HEK293 (cell line): ENCODE results near the gene SYT13.

Experiments
- CTCF ChIA-PET: fragments of 350-600 bp; formaldehyde crosslinking; extraction: SDS; loops from one replicate; lab custom pipeline; 2021; ENCODE audit warnings: antibody characterized with exemption; lab: Yijun Ruan, JAX
- POLR2A ChIA-PET: fragments of 300-600 bp; formaldehyde crosslinking; extraction: SDS; loops from one replicate; lab custom pipeline; 2020; ENCODE audit warnings: antibody characterized with exemption, inconsistent platforms; lab: Yijun Ruan, JAX
- H3K27ac ChIP-seq: fragments of 200-500 bp; sonication (Bioruptor generic); 2 replicates; pipeline ENCODE4 v1.5.1; 2014; ENCODE audit warnings: low read depth, low read length, control low read depth, inconsistent platforms; ENCODE audit errors: extremely low read depth
- H3K36me3 ChIP-seq, 2 experiments: fragments of 200-500 bp in 1 of 2; sonication (Bioruptor generic) in 1 of 2; 1 replicate in 1 of 2; 2 replicates in 1 of 2; pipeline ENCODE4 v1.5.1; 2014 to 2017; ENCODE audit warnings: inconsistent platforms in 2 of 2, low read length in 2 of 2; ENCODE audit not compliant: control insufficient read depth in 2 of 2, insufficient read depth in 1 of 2
- H3K4me1 ChIP-seq: fragments of 200-500 bp; sonication (Bioruptor generic); 2 replicates; pipeline ENCODE4 v1.5.1; 2014; ENCODE audit warnings: mild to moderate bottlenecking, low read length, inconsistent platforms; ENCODE audit not compliant: control insufficient read depth, insufficient read depth
- H3K4me3 ChIP-seq: 2 replicates; pipeline ENCODE4 v1.5.1; 2011; ENCODE audit warnings: low read depth, mild to moderate bottlenecking, control low read depth, low read length, moderate library complexity
- H3K9me3 ChIP-seq: fragments of 200-500 bp; sonication (Bioruptor generic); 2 replicates; pipeline ENCODE4 v1.5.1; 2014; ENCODE audit warnings: low read depth, low read length, inconsistent platforms; ENCODE audit not compliant: control insufficient read depth, insufficient read depth
- HOXA7 ChIP-seq: sonication (generic); formaldehyde crosslinking; IDR thresholded peaks from 2 replicates; pipeline ENCODE4 v1.8.1; 2022; ENCODE audit warnings: missing genetic modification reagents, borderline replicate concordance
- MYNN ChIP-seq: fragments of 450-650 bp; formaldehyde crosslinking; IDR thresholded peaks from 2 replicates; pipeline ENCODE4 v1.5.1; 2016; ENCODE audit warnings: missing biosample characterization, missing genetic modification characterization, borderline replicate concordance
- OVOL3 ChIP-seq: fragments of 450-650 bp; formaldehyde crosslinking; IDR thresholded peaks from 2 replicates; pipeline ENCODE4 v1.5.1; 2016; ENCODE audit warnings: missing biosample characterization, missing genetic modification characterization
- SALL2 ChIP-seq: fragments of 450-650 bp; formaldehyde crosslinking; IDR thresholded peaks from 2 replicates; pipeline ENCODE4 v1.5.0; 2017; ENCODE audit warnings: missing biosample characterization, mild to moderate bottlenecking, missing genetic modification characterization, borderline replicate concordance
- SCRT1 ChIP-seq: fragments of 450-650 bp; formaldehyde crosslinking; IDR thresholded peaks from 2 replicates; pipeline ENCODE4 v1.5.1; 2016; ENCODE audit warnings: missing biosample characterization, missing genetic modification characterization, borderline replicate concordance
- WT1 ChIP-seq: fragments of 450-650 bp; formaldehyde crosslinking; IDR thresholded peaks from 2 replicates; pipeline ENCODE4 v1.5.1; 2016; ENCODE audit warnings: missing biosample characterization, missing genetic modification characterization
- ZNF155 ChIP-seq: fragments of 450-650 bp; formaldehyde crosslinking; IDR thresholded peaks from 2 replicates; pipeline ENCODE4 v1.5.1; 2016; ENCODE audit warnings: missing biosample characterization, missing genetic modification characterization
- ZNF175 ChIP-seq: fragments of 450-650 bp; formaldehyde crosslinking; IDR thresholded peaks from 2 replicates; pipeline ENCODE4 v1.5.1; 2016; ENCODE audit warnings: missing biosample characterization, missing genetic modification characterization
- ZNF544 ChIP-seq: fragments of 450-650 bp; formaldehyde crosslinking; IDR thresholded peaks from 2 replicates; pipeline ENCODE4 v1.5.0; 2017; ENCODE audit warnings: missing biosample characterization, missing genetic modification characterization
- ZNF623 ChIP-seq: fragments of 450-650 bp; formaldehyde crosslinking; IDR thresholded peaks from 2 replicates; pipeline ENCODE4 v1.5.1; 2016; ENCODE audit warnings: missing biosample characterization, missing genetic modification characterization
- ZNF670 ChIP-seq: fragments of 450-650 bp; formaldehyde crosslinking; IDR thresholded peaks from 2 replicates; pipeline ENCODE4 v1.5.1; 2016; ENCODE audit warnings: missing biosample characterization, missing genetic modification characterization, low read depth
- ZNF677 ChIP-seq: fragments of 450-650 bp; IDR thresholded peaks from 2 replicates; pipeline ENCODE4 v1.5.0; 2018; ENCODE audit warnings: missing biosample characterization, mild to moderate bottlenecking, missing genetic modification characterization, moderate library complexity
- ZSCAN16 ChIP-seq: fragments of 450-650 bp; formaldehyde crosslinking; IDR thresholded peaks from 2 replicates; pipeline ENCODE4 v1.5.1; 2016; ENCODE audit warnings: missing biosample characterization, missing genetic modification characterization
- ZSCAN30 ChIP-seq: fragments of 450-650 bp; IDR thresholded peaks from 2 replicates; pipeline ENCODE4 v1.5.1; 2018; ENCODE audit warnings: missing biosample characterization, mild to moderate bottlenecking, missing genetic modification characterization, moderate library complexity
- TF ChIP-seq, protein P1 (sequence below): fragments of 450-650 bp; formaldehyde crosslinking; IDR thresholded peaks from 2 replicates; pipeline ENCODE4 v1.5.1; 2016; ENCODE audit warnings: missing biosample characterization, missing genetic modification characterization
- TF ChIP-seq, protein P2 (sequence below): fragments of 450-650 bp; formaldehyde crosslinking; IDR thresholded peaks from 2 replicates; pipeline ENCODE4 v1.5.1; 2016; ENCODE audit warnings: missing biosample characterization, missing genetic modification characterization, low read depth
- TF ChIP-seq, protein P3 (sequence below): fragments of 450-650 bp; formaldehyde crosslinking; IDR thresholded peaks from 2 replicates; pipeline ENCODE4 v1.5.1; 2016; ENCODE audit warnings: missing biosample characterization, missing genetic modification characterization

The SYT13 gene

DNA sequence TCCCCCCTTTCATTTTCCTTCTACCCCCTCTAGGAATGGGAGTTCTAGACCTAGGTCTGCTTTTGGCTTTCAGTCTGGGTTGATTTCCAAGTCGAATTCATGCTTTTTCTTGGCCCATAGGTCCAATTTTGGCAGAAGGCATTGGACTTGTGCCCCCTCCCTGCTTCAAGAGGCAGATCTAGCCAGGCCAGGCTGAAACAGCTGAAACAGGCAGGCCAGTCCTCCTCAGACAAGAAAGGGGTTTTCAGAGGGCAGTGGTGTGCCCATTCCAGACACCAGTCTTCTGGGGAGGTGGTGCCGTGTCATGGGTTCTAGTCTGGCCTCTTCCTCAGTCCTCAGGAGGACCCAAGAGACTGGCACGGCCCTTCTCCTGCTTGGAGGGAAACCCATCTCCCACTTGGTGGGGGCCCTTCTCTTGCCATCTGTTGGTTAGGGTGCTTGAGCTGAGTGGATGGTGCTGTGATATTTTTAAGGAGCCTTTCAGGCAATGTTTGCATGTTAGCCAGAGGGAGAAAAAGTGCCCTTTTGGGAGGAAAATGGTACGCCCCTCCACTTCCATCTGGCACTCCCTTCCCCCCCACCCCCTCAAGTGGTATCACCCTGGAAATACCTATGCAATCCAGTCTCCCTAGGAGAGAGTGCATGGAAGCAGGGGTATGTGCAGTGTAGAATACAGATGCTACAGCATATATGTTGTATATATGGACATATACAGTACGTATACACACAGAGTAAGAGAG is 53.6 kb downstream of the SYT13 start:
- Histone ChIP-seq H3K4me3 (no peak overlapping the region), H3K4me1 (no peaks in the 10 kb centered on the region), H3K9me3 (no peaks in the 10 kb centered on the region), H3K36me3 (no peaks in the 10 kb centered on the region), H3K27ac (no peak overlapping the region)
- TF ChIP-seq, protein P1, sequence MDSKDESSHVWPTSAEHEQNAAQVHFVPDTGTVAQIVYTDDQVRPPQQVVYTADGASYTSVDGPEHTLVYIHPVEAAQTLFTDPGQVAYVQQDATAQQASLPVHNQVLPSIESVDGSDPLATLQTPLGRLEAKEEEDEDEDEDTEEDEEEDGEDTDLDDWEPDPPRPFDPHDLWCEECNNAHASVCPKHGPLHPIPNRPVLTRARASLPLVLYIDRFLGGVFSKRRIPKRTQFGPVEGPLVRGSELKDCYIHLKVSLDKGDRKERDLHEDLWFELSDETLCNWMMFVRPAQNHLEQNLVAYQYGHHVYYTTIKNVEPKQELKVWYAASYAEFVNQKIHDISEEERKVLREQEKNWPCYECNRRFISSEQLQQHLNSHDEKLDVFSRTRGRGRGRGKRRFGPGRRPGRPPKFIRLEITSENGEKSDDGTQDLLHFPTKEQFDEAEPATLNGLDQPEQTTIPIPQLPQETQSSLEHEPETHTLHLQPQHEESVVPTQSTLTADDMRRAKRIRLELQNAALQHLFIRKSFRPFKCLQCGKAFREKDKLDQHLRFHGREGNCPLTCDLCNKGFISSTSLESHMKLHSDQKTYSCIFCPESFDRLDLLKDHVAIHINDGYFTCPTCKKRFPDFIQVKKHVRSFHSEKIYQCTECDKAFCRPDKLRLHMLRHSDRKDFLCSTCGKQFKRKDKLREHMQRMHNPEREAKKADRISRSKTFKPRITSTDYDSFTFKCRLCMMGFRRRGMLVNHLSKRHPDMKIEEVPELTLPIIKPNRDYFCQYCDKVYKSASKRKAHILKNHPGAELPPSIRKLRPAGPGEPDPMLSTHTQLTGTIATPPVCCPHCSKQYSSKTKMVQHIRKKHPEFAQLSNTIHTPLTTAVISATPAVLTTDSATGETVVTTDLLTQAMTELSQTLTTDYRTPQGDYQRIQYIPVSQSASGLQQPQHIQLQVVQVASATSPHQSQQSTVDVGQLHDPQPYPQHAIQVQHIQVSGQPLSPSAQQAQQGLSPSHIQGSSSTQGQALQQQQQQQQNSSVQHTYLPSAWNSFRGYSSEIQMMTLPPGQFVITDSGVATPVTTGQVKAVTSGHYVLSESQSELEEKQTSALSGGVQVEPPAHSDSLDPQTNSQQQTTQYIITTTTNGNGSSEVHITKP: peak; percentile 82
- TF ChIP-seq ZSCAN16 (tag by site-specific recombination): no peak
- ChIA-PET CTCF (interaction anchor here (0.5 to 2.4 kb wide), 15 partner anchors 9 to 122 kb away, joined by 3 to 17 read pairs (median 4); no protein-coding TSS in a partner anchor), POLR2A (no interaction called here)

DNA sequence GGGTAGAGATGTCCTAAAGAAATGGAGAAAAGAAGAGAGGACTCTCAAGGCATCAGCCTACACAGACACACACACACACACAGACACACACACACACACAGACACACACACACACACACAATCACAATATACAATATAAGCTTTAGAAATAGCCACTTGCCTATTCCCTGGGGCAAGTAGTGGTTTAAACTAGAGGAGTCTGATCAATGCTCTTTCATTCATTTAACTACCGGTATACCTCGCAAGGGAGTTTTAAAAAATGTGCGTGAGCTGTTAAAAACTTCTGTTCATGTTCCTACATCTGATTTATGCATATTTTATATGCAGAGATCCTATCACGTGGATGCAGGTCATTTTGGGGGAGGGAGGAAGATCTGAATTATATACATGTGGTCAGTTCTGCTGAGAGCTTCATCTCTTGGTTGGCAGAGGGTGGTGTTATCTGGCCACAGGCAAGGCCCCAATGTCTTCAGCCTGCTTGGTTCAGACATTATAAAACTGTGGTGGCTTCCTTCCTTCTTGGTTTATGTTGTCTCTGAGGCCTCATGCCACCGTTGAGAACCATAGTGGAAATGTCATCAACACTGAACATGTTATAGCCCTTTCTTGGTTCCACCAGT is 56.6 kb downstream of the SYT13 start:
- no peak overlapping the region for H3K27ac ChIP-seq
- no peaks in the 10 kb centered on the region for H3K4me1 ChIP-seq
- no peak overlapping the region for H3K4me3 ChIP-seq
- H3K9me3 ChIP-seq: no peaks in the 10 kb centered on the region
- ChIA-PET CTCF (interaction anchor here (0.6 to 2.6 kb wide), 5 partner anchors 43 to 119 kb away, joined by 3 to 11 read pairs (median 4); no protein-coding TSS in a partner anchor), POLR2A (no interaction called here)
- TF ChIP-seq SALL2 (tag by site-specific recombination) (no peak), ZNF155 (no peak), SCRT1 (tag by site-specific recombination) (no peak), ZNF670 (tag by site-specific recombination) (no peak), OVOL3 (no peak), ZNF677 (tag by site-specific recombination) (no peak), MYNN (tag by site-specific recombination) (no peak), ZSCAN30 (no peak), ZNF623 (no peak), ZNF544 (tag by site-specific recombination) (no peak), WT1 (tag by site-specific recombination) (no peak), ZNF175 (tag by site-specific recombination) (no peak), HOXA7 (CRISPR knock-in tag) (no peak)
- TF ChIP-seq, protein P2, sequence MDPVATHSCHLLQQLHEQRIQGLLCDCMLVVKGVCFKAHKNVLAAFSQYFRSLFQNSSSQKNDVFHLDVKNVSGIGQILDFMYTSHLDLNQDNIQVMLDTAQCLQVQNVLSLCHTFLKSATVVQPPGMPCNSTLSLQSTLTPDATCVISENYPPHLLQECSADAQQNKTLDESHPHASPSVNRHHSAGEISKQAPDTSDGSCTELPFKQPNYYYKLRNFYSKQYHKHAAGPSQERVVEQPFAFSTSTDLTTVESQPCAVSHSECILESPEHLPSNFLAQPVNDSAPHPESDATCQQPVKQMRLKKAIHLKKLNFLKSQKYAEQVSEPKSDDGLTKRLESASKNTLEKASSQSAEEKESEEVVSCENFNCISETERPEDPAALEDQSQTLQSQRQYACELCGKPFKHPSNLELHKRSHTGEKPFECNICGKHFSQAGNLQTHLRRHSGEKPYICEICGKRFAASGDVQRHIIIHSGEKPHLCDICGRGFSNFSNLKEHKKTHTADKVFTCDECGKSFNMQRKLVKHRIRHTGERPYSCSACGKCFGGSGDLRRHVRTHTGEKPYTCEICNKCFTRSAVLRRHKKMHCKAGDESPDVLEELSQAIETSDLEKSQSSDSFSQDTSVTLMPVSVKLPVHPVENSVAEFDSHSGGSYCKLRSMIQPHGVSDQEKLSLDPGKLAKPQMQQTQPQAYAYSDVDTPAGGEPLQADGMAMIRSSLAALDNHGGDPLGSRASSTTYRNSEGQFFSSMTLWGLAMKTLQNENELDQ (tag by site-specific recombination): no peak
- TF ChIP-seq, protein P3, sequence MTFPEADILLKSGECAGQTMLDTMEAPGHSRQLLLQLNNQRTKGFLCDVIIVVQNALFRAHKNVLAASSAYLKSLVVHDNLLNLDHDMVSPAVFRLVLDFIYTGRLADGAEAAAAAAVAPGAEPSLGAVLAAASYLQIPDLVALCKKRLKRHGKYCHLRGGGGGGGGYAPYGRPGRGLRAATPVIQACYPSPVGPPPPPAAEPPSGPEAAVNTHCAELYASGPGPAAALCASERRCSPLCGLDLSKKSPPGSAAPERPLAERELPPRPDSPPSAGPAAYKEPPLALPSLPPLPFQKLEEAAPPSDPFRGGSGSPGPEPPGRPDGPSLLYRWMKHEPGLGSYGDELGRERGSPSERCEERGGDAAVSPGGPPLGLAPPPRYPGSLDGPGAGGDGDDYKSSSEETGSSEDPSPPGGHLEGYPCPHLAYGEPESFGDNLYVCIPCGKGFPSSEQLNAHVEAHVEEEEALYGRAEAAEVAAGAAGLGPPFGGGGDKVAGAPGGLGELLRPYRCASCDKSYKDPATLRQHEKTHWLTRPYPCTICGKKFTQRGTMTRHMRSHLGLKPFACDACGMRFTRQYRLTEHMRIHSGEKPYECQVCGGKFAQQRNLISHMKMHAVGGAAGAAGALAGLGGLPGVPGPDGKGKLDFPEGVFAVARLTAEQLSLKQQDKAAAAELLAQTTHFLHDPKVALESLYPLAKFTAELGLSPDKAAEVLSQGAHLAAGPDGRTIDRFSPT (tag by site-specific recombination): no peak
- H3K36me3 ChIP-seq: peaks cover 0 to 9% of the 10 kb centered on the region in 2 experiments; a peak in 1 of 3 replicates
